NCI-H2081 treated with DMSO at 0.1 percent for 48 hours (cell line): ENCODE data around the gene RFTN1.

ENCODE experiments used
- DNase-seq: peaks from one replicate; lab custom pipeline; 2025; lab: John Stamatoyannopoulos, UW

Gene RFTN1

GRCh38 chr3:16486201-16486600 lies 27.3 kb downstream of the RFTN1 start:
- no peak for DNase-seq

GRCh38 chr3:16485395-16485992 lies 28.0 kb downstream of the RFTN1 start:
- DNase-seq = no peak

GRCh38 chr3:16484984-16485383 lies 28.5 kb downstream of the RFTN1 start:
- no peak for DNase-seq

- no peak for DNase-seq
These were observed 29.3 kb downstream of the RFTN1 start for GRCh38 chr3:16484216-16484615.

GRCh38 chr3:16482770-16483531 lies 30.5 kb downstream of the RFTN1 start:
- DNase-seq = peak; percentile 69

- DNase-seq = no peak
These were observed 31.2 kb downstream of the RFTN1 start for GRCh38 chr3:16482194-16482769.

GRCh38 chr3:16481546-16481897 lies 32.0 kb downstream of the RFTN1 start:
- DNase-seq = no peak

GRCh38 chr3:16480861-16481545 lies 32.5 kb downstream of the RFTN1 start:
- no peak for DNase-seq

- no peak for DNase-seq
These were observed 35.0 kb downstream of the RFTN1 start for GRCh38 chr3:16478516-16478915.

- no peak for DNase-seq
These were observed 36.0 kb downstream of the RFTN1 start for GRCh38 chr3:16477521-16477920.

- no peak for DNase-seq
These were observed 36.4 kb downstream of the RFTN1 start for GRCh38 chr3:16477056-16477455.

GRCh38 chr3:16476636-16477035 lies 36.9 kb downstream of the RFTN1 start:
- DNase-seq = no peak

GRCh38 chr3:16475766-16476165 lies 37.7 kb downstream of the RFTN1 start:
- no peak for DNase-seq

- DNase-seq = no peak
These were observed 38.6 kb downstream of the RFTN1 start for GRCh38 chr3:16474920-16475319.

- DNase-seq = no peak
These were observed 39.3 kb downstream of the RFTN1 start for GRCh38 chr3:16474216-16474615.

GRCh38 chr3:16472593-16472992 lies 40.9 kb downstream of the RFTN1 start:
- DNase-seq = no peak

- no peak for DNase-seq
These were observed 41.6 kb downstream of the RFTN1 start for GRCh38 chr3:16471897-16472296.

GRCh38 chr3:16470590-16470989 lies 42.9 kb downstream of the RFTN1 start:
- no peak for DNase-seq

GRCh38 chr3:16468336-16469098 lies 45.0 kb downstream of the RFTN1 start:
- DNase-seq = peak; percentile 68

- no peak for DNase-seq
These were observed 45.5 kb downstream of the RFTN1 start for GRCh38 chr3:16468002-16468335.

GRCh38 chr3:16467393-16467792 lies 46.1 kb downstream of the RFTN1 start:
- no peak for DNase-seq

GRCh38 chr3:16466822-16467221 lies 46.7 kb downstream of the RFTN1 start:
- DNase-seq = no peak
